ENCODE results near the gene PIP5K1C. TPM values are rescaled to one million over a fixed set of nuclear protein-coding genes. Genes with fewer than 3 reads are reported as not detected.

Gene PIP5K1C
- total and polyA plus RNA-seq, 9 of the 15 experiments (the other 6 are each of a cell fraction or from before 2014, with no cell fraction given) = 0.38 to 22.1 (median 4.1) TPM

DNA sequence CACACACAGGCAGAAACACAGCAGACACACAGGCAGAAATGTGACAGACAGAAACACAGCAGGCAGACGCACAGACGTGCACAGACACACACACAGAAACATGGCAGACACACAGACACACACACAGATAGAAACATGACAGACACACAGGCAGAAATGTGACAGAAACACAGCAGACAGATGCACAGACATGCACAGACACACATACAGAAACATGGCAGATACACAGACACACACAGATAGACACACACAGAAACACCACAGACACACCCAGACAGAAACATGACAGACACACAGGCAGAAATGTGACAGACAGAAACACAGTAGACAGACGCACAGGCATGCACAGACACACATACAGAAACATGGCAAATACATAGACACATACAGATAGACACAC lies 94.9 kb downstream of the PIP5K1C start (continued):
- 0 out of 2 replicates have a peak, but pooled peaks have one; percentile 9 for TF ChIP-seq ZNF407 (IDR thresholded peaks at IDR 0.05; ENCODE audit: low read depth)
- TF ChIP-seq ARID2 (IDR thresholded peaks at IDR 0.05) = peak; percentile 11; the same call in 1 of the 2 replicates
- TF ChIP-seq LCOR (CRISPR knock-in tag; IDR thresholded peaks at IDR 0.05) = no peak
